Measurements from ENCODE around the gene SLC31A2.

DNA sequence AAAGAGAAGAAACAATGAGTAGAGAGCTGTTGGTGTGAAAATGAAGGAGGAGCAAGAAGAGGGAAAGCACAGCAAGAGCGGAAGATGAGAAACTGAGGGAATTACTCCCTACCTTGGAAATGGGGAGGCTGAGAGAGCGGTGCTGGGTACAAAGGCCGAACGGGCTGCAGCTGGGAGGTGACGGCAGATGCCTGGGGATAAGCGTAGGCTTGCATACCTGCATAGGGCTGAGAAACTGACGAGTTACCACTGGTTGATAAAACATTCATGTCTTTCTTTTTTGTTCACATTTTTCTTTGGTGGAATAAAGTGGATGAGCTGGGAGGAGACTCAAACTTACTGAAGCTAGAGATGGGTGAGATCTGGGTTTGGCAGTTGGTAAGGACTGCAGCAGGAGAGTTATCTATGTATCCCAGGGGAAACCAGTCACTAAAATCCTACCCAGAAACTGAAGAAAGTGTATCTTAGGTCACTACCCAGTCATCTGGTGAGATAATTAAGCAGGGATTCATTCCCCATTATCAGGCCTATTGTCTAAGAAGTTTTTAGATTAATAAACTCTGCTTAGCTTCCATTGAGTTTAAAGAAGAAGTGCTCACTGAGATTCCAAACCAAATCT, 35.4 kb downstream of the SLC31A2 start:
- TF ChIP-seq, protein P1, sequence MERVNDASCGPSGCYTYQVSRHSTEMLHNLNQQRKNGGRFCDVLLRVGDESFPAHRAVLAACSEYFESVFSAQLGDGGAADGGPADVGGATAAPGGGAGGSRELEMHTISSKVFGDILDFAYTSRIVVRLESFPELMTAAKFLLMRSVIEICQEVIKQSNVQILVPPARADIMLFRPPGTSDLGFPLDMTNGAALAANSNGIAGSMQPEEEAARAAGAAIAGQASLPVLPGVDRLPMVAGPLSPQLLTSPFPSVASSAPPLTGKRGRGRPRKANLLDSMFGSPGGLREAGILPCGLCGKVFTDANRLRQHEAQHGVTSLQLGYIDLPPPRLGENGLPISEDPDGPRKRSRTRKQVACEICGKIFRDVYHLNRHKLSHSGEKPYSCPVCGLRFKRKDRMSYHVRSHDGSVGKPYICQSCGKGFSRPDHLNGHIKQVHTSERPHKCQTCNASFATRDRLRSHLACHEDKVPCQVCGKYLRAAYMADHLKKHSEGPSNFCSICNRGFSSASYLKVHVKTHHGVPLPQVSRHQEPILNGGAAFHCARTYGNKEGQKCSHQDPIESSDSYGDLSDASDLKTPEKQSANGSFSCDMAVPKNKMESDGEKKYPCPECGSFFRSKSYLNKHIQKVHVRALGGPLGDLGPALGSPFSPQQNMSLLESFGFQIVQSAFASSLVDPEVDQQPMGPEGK (CRISPR knock-in tag; IDR thresholded peaks at IDR 0.05; ENCODE audit: borderline replicate concordance), result no peak
- TF ChIP-seq CREB5 (CRISPR knock-in tag; IDR thresholded peaks at IDR 0.05; ENCODE audit: low read depth) (no peak), TCF4 (CRISPR knock-in tag; IDR thresholded peaks at IDR 0.05; ENCODE audit: borderline replicate concordance) (no peak), BACH2 (CRISPR knock-in tag; IDR thresholded peaks at IDR 0.05; ENCODE audit: borderline replicate concordance) (no peak), ZFP3 (CRISPR knock-in tag; IDR thresholded peaks at IDR 0.05) (no peak), GLIS3 (CRISPR knock-in tag; IDR thresholded peaks at IDR 0.05) (no peak), ARNTL (CRISPR knock-in tag; IDR thresholded peaks at IDR 0.05; ENCODE audit: borderline replicate concordance, low read depth) (no peak), OSR1 (CRISPR knock-in tag; IDR thresholded peaks at IDR 0.05) (no peak)
- TF ChIP-seq, protein P2, sequence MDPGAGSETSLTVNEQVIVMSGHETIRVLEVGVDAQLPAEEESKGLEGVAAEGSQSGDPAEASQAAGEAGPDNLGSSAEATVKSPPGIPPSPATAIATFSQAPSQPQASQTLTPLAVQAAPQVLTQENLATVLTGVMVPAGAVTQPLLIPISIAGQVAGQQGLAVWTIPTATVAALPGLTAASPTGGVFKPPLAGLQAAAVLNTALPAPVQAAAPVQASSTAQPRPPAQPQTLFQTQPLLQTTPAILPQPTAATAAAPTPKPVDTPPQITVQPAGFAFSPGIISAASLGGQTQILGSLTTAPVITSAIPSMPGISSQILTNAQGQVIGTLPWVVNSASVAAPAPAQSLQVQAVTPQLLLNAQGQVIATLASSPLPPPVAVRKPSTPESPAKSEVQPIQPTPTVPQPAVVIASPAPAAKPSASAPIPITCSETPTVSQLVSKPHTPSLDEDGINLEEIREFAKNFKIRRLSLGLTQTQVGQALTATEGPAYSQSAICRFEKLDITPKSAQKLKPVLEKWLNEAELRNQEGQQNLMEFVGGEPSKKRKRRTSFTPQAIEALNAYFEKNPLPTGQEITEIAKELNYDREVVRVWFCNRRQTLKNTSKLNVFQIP (CRISPR knock-in tag; IDR thresholded peaks at IDR 0.05; ENCODE audit: borderline replicate concordance, low read depth), result no peak
